BLaER1 treated with 17β-estradiol and CSF1 and Interleukin-3, amounts not matched to agents 10 nM and 100 nM (cell line): ENCODE results near the gene MVP.
A peak's percentile ranks its signal among the peaks of the same experiment; 100 is the strongest.

ENCODE experiments used
- H3K27ac ChIP-seq, 11 experiments: shearing (Covaris generic); formaldehyde crosslinking; 2 replicates each; pipeline ENCODE4 v1.8.1; 2022
- H3K27me3 ChIP-seq, 11 experiments: shearing (Covaris generic); formaldehyde crosslinking; 2 replicates each; pipeline ENCODE4 v1.8.1; 2022
- H3K36me3 ChIP-seq, 11 experiments: shearing (Covaris generic); formaldehyde crosslinking; 2 replicates each; pipeline ENCODE4 v1.8.1; 2022
- H3K4me1 ChIP-seq, 10 experiments: shearing (Covaris generic); formaldehyde crosslinking; 2 replicates each; pipeline ENCODE4 v1.8.1; 2022
- H3K4me2 ChIP-seq, 11 experiments: shearing (Covaris generic); formaldehyde crosslinking; 2 replicates each; pipeline ENCODE4 v1.8.1; 2022
- H3K4me3 ChIP-seq, 10 experiments: shearing (Covaris generic); formaldehyde crosslinking; 2 replicates each; pipeline ENCODE4 v1.8.1; 2022
- H3K9ac ChIP-seq, 11 experiments: shearing (Covaris generic); formaldehyde crosslinking; 2 replicates each; pipeline ENCODE4 v1.8.1; 2022
- H3K9me3 ChIP-seq, 11 experiments: shearing (Covaris generic); formaldehyde crosslinking; replicated peaks in 1 of 11; 2 replicates each; pipeline ENCODE4 v1.8.1; 2022
- H4K20me1 ChIP-seq, 11 experiments: shearing (Covaris generic); formaldehyde crosslinking; 2 replicates each; pipeline ENCODE4 v1.8.1; 2022
- Cebpa-rat ChIP-seq, 11 experiments: shearing (Covaris generic); IDR thresholded peaks; 2 replicates each; pipeline ENCODE4 v1.8.1; 2022

Gene MVP

DNA sequence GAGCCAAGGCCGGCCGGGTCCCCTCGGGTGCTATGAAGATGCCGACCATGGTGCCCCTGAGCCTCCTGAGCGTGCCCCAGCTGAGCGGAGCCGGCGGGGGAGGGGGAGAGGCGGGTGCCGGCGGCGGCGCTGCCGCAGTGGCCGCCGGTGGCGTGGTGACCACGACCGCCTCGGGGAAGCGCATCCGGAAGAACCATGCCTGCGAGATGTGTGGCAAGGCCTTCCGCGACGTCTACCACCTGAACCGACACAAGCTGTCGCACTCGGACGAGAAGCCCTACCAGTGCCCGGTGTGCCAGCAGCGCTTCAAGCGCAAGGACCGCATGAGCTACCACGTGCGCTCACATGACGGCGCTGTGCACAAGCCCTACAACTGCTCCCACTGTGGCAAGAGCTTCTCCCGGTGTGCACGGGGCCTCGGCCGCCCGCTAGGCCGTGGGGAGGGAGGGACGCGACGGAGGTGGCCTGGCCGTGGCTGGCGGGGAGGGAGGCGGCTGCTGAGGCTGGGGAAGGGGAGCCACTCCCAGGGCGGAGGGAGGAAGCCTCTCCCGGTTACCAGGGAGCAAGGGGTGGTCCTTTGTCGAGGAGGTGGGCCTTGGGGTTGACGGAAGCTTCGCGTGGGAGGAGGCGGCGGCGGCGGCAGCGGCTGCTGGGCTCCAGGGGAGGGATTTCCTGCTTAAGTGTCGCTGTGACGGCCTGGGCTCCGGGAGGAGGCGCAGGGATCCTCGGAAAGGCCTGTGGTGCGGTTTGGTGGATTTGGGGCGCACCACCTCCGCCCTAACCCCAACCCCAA lies 12.6 kb upstream of the MVP start:
- Histone ChIP-seq H3K4me3 (peak overlapping the region; percentile 74 to 88 (median 81)), H3K27ac (peak overlapping the region; percentile 79 to 98 (median 96)), H3K36me3 (peaks cover 11 to 54% (median 36%) of the 10 kb centered on the region in 11 experiments; a peak in 21 of 22 replicates), H3K27me3 (peaks cover 0 to 6% (median 0%) of the 10 kb centered on the region in 11 experiments; a peak in 2 of 22 replicates), H3K4me1 (peaks cover 58 to 67% (median 62%) of the 10 kb centered on the region in 10 experiments), H3K9ac (peak overlapping the region; percentile 90 to 99 (median 96)), H4K20me1 (peaks cover 24 to 44% (median 37%) of the 10 kb centered on the region in 11 experiments; a peak in 21 of 22 replicates), H3K4me2 (peak overlapping the region; percentile 95 to 100 (median 100)), H3K9me3 (no peaks in the 10 kb centered on the region)
- TF ChIP-seq Cebpa-rat (IDR thresholded peaks at IDR 0.05) = no peak

- peaks cover 58 to 67% (median 62%) of the 10 kb centered on the region in 10 experiments for H3K4me1 ChIP-seq
- peaks cover 24 to 44% (median 37%) of the 10 kb centered on the region in 11 experiments; a peak in 21 of 22 replicates for H4K20me1 ChIP-seq
- peak overlapping the region; percentile 79 to 98 (median 96); a peak in 21 of 22 replicates for H3K27ac ChIP-seq
- H3K36me3 ChIP-seq = peaks cover 11 to 47% (median 28%) of the 10 kb centered on the region in 11 experiments; a peak in 20 of 22 replicates
- H3K4me2 ChIP-seq = peak overlapping the region; percentile 95 to 100 (median 100)
- peak overlapping the region; percentile 74 to 88 (median 81) for H3K4me3 ChIP-seq
- H3K27me3 ChIP-seq = peaks cover 0 to 11% (median 0%) of the 10 kb centered on the region in 11 experiments; a peak in 3 of 22 replicates
- no peaks in the 10 kb centered on the region for H3K9me3 ChIP-seq
- peak overlapping the region; percentile 90 to 99 (median 96) for H3K9ac ChIP-seq
- no peak for TF ChIP-seq Cebpa-rat (IDR thresholded peaks at IDR 0.05)
These were observed 11.9 kb upstream of the MVP start for GRCh38 chr16:29808219-29808900.

DNA sequence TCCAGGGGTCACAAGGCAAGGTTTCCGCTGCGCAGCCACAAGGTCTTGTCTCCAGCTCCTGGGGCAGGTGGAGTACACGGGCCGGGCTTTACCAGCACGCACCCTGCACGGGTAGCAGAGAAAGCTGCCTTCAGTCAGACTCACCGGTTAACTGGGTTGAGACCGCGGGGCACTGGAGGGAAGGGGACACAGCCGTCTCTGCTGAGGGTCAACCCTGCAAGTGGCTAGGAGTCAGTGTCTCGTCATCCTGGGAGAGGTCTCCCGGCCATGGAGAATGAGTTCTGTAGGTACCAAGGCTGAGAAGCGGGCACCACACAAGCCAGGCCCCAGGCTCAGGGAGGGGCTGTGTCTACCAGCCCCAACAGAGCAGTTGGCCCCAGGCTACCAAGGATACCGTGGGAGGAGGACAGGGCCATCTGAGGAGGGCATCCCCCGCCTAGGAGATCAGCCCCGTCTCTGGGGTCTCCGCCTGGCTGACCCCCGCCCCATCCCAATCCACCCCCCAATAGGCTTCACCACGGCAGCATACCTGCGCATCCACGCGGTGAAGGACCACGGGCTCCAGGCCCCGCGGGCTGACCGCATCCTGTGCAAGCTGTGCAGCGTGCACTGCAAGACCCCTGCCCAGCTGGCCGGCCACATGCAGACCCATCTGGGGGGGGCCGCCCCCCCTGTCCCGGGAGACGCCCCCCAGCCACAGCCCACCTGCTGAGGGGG lies 11.1 kb upstream of the MVP start:
- H3K27me3 ChIP-seq = peaks cover 0 to 11% (median 0%) of the 10 kb centered on the region in 11 experiments; a peak in 3 of 22 replicates
- no peak for TF ChIP-seq Cebpa-rat (IDR thresholded peaks at IDR 0.05)
- H3K4me2 ChIP-seq = peak overlapping the region; percentile 95 to 100 (median 100)
- peak overlapping the region in 10 of 11 experiments; percentile 79 to 98 (median 96); a peak in 21 of 22 replicates for H3K27ac ChIP-seq
- H3K9me3 ChIP-seq = no peaks in the 10 kb centered on the region
- peaks cover 11 to 39% (median 25%) of the 10 kb centered on the region in 11 experiments; a peak in 20 of 22 replicates for H3K36me3 ChIP-seq
- H3K9ac ChIP-seq = peak overlapping the region; percentile 90 to 99 (median 96)
- peaks cover 24 to 44% (median 37%) of the 10 kb centered on the region in 11 experiments; a peak in 21 of 22 replicates for H4K20me1 ChIP-seq
- peaks cover 58 to 67% (median 62%) of the 10 kb centered on the region in 10 experiments for H3K4me1 ChIP-seq
- peak overlapping the region; percentile 74 to 88 (median 81) for H3K4me3 ChIP-seq

GRCh38 chr16:29809850-29810698 lies 10.2 kb upstream of the MVP start:
- Histone ChIP-seq H3K9ac (peak overlapping the region; percentile 68 to 99 (median 96)), H3K9me3 (no peaks in the 10 kb centered on the region), H3K36me3 (peaks cover 11 to 36% (median 25%) of the 10 kb centered on the region in 11 experiments; a peak in 20 of 22 replicates), H3K4me3 (peak overlapping the region; percentile 74 to 88 (median 81)), H3K27me3 (peaks cover 0 to 11% (median 0%) of the 10 kb centered on the region in 11 experiments; a peak in 3 of 22 replicates), H3K27ac (peak overlapping the region in 10 of 11 experiments; percentile 23 to 98 (median 64); a peak in 18 of 22 replicates), H3K4me2 (peak overlapping the region; percentile 95 to 100 (median 100)), H4K20me1 (peaks cover 24 to 44% (median 37%) of the 10 kb centered on the region in 11 experiments; a peak in 21 of 22 replicates), H3K4me1 (peaks cover 62 to 67% (median 64%) of the 10 kb centered on the region in 10 experiments)
- no peak for TF ChIP-seq Cebpa-rat (IDR thresholded peaks at IDR 0.05)

- peak overlapping the region; percentile 68 to 99 (median 96); a peak in 21 of 22 replicates for H3K9ac ChIP-seq
- peak overlapping the region; percentile 95 to 100 (median 100) for H3K4me2 ChIP-seq
- peaks cover 65 to 71% (median 68%) of the 10 kb centered on the region in 10 experiments for H3K4me1 ChIP-seq
- no peaks in the 10 kb centered on the region for H3K9me3 ChIP-seq
- peak overlapping the region in 10 of 11 experiments; percentile 23 to 98 (median 64); a peak in 18 of 22 replicates for H3K27ac ChIP-seq
- peak overlapping the region; percentile 74 to 88 (median 81) for H3K4me3 ChIP-seq
- peaks cover 11 to 36% (median 25%) of the 10 kb centered on the region in 11 experiments; a peak in 20 of 22 replicates for H3K36me3 ChIP-seq
- peaks cover 24 to 44% (median 37%) of the 10 kb centered on the region in 11 experiments; a peak in 21 of 22 replicates for H4K20me1 ChIP-seq
- H3K27me3 ChIP-seq = peaks cover 0 to 11% (median 0%) of the 10 kb centered on the region in 11 experiments; a peak in 3 of 22 replicates
- no peak for TF ChIP-seq Cebpa-rat (IDR thresholded peaks at IDR 0.05)
These were observed 9.5 kb upstream of the MVP start for GRCh38 chr16:29810699-29811169.

DNA sequence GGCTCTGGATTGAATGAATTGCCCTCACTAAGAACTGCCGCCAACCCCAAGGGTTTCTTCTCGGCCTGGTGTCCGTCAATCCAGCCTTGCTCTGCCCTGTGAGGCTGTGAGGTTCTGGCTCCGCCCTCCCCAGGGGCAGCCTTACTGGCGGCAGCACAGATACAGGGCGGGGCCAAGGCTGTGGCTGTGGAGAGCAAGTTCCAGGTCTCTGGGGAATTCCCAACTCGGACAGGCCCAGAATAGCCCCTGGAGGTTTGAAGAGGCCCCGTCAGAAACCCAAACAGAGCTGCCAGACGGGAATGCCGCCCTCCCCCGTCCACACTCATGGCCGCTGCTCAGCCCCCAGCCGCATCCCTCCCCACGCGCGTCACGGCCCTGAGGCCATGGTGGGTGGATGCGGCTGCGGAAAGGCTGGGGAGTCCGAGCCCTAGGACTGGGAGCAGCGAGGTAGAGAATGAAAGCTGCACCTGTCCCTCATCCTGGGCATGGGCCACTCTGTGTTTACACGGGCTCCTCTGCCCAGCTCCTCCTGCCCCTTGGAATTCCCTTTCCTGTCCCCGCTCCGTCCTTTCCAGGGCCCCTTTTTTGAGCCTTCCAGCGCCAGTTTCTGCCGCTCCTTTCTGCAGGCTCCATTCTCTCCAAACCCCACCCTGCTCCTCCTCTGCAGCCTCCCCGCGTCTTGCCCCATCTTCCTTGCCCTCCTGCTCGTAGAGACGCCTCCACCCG lies 8.9 kb upstream of the MVP start:
- H3K4me2 ChIP-seq = peak overlapping the region; percentile 95 to 100 (median 100)
- H3K9me3 ChIP-seq = no peaks in the 10 kb centered on the region
- H3K27ac ChIP-seq = peak overlapping the region in 9 of 11 experiments; percentile 27 to 98 (median 65); a peak in 16 of 22 replicates
- H3K9ac ChIP-seq = peak overlapping the region; percentile 38 to 99 (median 96); a peak in 21 of 22 replicates
- H3K4me3 ChIP-seq = peak overlapping the region; percentile 74 to 88 (median 81)
- TF ChIP-seq Cebpa-rat (IDR thresholded peaks at IDR 0.05) = no peak
- H3K27me3 ChIP-seq = peaks cover 0 to 11% (median 0%) of the 10 kb centered on the region in 11 experiments; a peak in 3 of 22 replicates
- H3K4me1 ChIP-seq = peaks cover 65 to 71% (median 68%) of the 10 kb centered on the region in 10 experiments
- peaks cover 24 to 44% (median 37%) of the 10 kb centered on the region in 11 experiments; a peak in 21 of 22 replicates for H4K20me1 ChIP-seq
- peaks cover 11 to 36% (median 25%) of the 10 kb centered on the region in 11 experiments; a peak in 20 of 22 replicates for H3K36me3 ChIP-seq
